Mesothelial cell of epicardium (in vitro differentiated cells): Measurements from ENCODE around the gene HOXD10. TPM values are rescaled to one million over a fixed set of nuclear protein-coding genes. Genes with fewer than 3 reads are reported as not detected.

ENCODE experiments used
- DNase-seq, 2 experiments: peaks; one replicate each; pipeline ENCODE4 v3.0.0; 2021; ENCODE audit warnings: low spot score in 2 of 2; ENCODE audit not compliant: unreplicated experiment in 2 of 2
- H3K27ac Mint-ChIP-seq: 2 replicates; pipeline ENCODE4 v1.8.0; 2021; ENCODE audit warnings: mixed read lengths
- H3K27me3 Mint-ChIP-seq: 2 replicates; pipeline ENCODE4 v1.8.0; 2021; ENCODE audit warnings: low read depth, mixed read lengths
- H3K36me3 Mint-ChIP-seq: 2 replicates; pipeline ENCODE4 v1.8.0; 2021; ENCODE audit warnings: mixed read lengths
- H3K4me1 Mint-ChIP-seq: 2 replicates; pipeline ENCODE4 v1.8.0; 2021; ENCODE audit warnings: mixed read lengths
- H3K4me3 Mint-ChIP-seq: 2 replicates; pipeline ENCODE4 v1.8.0; 2021; ENCODE audit warnings: mild to moderate bottlenecking, moderate library complexity, mixed read lengths
- H3K9me3 Mint-ChIP-seq: 2 replicates; pipeline ENCODE4 v1.8.0; 2021; ENCODE audit warnings: mixed read lengths
- CTCF ChIP-seq: fragments of 200-600 bp; sonication (generic); IDR thresholded peaks from one replicate; pipeline ENCODE4 v1.5.0; 2021; ENCODE audit warnings: antibody characterized with exemption; ENCODE audit not compliant: unreplicated experiment
- total RNA-seq: library from RNA; stranded (reverse); gene quantifications from 3 replicates; pipeline ENCODE4 v1.2.1, GENCODE V29; 2021

Gene HOXD10
- total RNA-seq, 1 donor from 2014 or later: 3.2 TPM

- peaks cover 98% of the 10 kb centered on the region for H3K27me3 Mint-ChIP-seq
- peaks cover 4% of the 10 kb centered on the region for H3K9me3 Mint-ChIP-seq
- peaks cover 3% of the 10 kb centered on the region for H3K36me3 Mint-ChIP-seq
- no peak for TF ChIP-seq CTCF
- H3K27ac Mint-ChIP-seq: no peak overlapping the region
- peaks cover 1% of the 10 kb centered on the region for H3K4me1 Mint-ChIP-seq
- DNase-seq: no peak
- H3K4me3 Mint-ChIP-seq: no peak overlapping the region
Observed at GRCh38 chr2:176117162-176117822, 714 bp downstream of the HOXD10 start.

GRCh38 chr2:176117823-176118371 is 1.3 kb downstream of the HOXD10 start:
- DNase-seq: no peak
- Mint-ChIP-seq H3K27me3 (peaks cover 98% of the 10 kb centered on the region), H3K36me3 (peaks cover 3% of the 10 kb centered on the region), H3K4me3 (no peak overlapping the region), H3K4me1 (peaks cover 3% of the 10 kb centered on the region), H3K9me3 (peaks cover 4% of the 10 kb centered on the region), H3K27ac (no peak overlapping the region)
- TF ChIP-seq CTCF: no peak

- Mint-ChIP-seq H3K27ac (no peak overlapping the region), H3K9me3 (peaks cover 4% of the 10 kb centered on the region), H3K4me3 (no peak overlapping the region)
Observed at GRCh38 chr2:176118601-176119339, 2.2 kb downstream of the HOXD10 start.

GRCh38 chr2:176120364-176121189 is 4.0 kb downstream of the HOXD10 start:
- Mint-ChIP-seq H3K36me3 (peaks cover 3% of the 10 kb centered on the region), H3K4me1 (peaks cover 9% of the 10 kb centered on the region), H3K9me3 (peaks cover 4% of the 10 kb centered on the region), H3K4me3 (no peak overlapping the region), H3K27me3 (peaks cover 97% of the 10 kb centered on the region), H3K27ac (no peak overlapping the region)
- no peak for TF ChIP-seq CTCF
- no peak for DNase-seq

More at GRCh38 chr2:176118601-176119339, 2.2 kb downstream of the HOXD10 start:
- TF ChIP-seq CTCF: peak; percentile 64
- no peak for DNase-seq
- Mint-ChIP-seq H3K4me1 (peaks cover 7% of the 10 kb centered on the region), H3K27me3 (peaks cover 97% of the 10 kb centered on the region), H3K36me3 (peaks cover 3% of the 10 kb centered on the region)

GRCh38 chr2:176121190-176122051 is 4.8 kb downstream of the HOXD10 start:
- Mint-ChIP-seq H3K4me1 (peaks cover 8% of the 10 kb centered on the region), H3K9me3 (peaks cover 4% of the 10 kb centered on the region), H3K4me3 (no peak overlapping the region), H3K36me3 (peaks cover 3% of the 10 kb centered on the region), H3K27me3 (peaks cover 97% of the 10 kb centered on the region), H3K27ac (no peak overlapping the region)
- TF ChIP-seq CTCF: no peak
- DNase-seq: no peak
